Subcutaneous adipose tissue (tissue), 4 donors: ENCODE results near the gene TGM5. TPM values are rescaled to one million over a fixed set of nuclear protein-coding genes. Genes with fewer than 3 reads are reported as not detected.

ENCODE experiments used
- CTCF ChIP-seq: fragments of 450-650 bp; IDR thresholded peaks from one replicate; pipeline ENCODE4 v1.5.1; 2016; ENCODE audit warnings: low read depth, mild to moderate bottlenecking, control low read depth, antibody characterized with exemption, moderate library complexity
- total RNA-seq, 4 donors: library from RNA; depleted of rRNA; stranded (reverse); fragments of >200 nt; gene quantifications; one replicate each; pipeline ENCODE4 v1.1.0, GENCODE V29; 2016

TGM5 gene
- total RNA-seq, 4 donors from 2014 or later = 0.22 to 4.7 (median 1.0) TPM; not detected in 1

DNA sequence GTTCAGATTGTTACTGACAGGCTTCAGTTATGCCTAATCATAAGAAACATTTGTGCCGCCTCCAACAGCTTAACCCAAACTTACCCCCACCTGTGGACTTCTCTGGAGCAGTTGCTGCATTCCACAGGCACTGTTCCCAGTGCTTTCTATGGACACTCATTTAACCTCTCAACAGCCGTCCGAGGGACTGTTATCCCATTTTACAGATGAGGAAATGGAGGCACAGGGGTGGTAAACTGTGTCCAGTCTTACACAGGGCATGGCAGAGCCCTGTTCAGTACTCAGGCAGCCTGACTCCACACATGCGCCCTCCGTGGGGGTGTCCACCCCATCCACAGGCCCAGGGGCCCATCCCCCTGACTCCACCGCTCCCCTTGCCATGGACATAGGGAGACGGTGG, 14.3 kb upstream of the TGM5 start:
- TF ChIP-seq CTCF = no peak

DNA sequence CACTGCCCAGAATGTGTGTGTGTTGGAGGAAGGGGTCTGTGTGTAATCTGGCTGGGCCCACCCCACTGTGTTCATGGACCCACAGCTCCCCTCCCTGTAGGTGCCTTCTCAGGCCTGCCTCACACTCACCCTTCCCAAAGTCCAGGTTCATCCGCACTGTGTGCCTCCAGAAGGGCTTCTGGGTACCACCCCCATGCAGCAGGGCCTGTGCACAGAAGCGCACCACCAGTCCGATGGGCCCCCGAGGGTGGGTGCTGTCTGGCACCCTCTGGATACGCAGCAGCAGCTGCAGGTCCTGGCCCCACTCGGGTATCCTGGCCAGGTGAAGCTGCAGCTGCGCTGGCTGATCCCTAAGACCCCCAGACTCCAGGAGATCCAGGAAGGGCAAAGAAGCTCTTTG, 12.8 kb upstream of the TGM5 start:
- no peak for TF ChIP-seq CTCF

DNA sequence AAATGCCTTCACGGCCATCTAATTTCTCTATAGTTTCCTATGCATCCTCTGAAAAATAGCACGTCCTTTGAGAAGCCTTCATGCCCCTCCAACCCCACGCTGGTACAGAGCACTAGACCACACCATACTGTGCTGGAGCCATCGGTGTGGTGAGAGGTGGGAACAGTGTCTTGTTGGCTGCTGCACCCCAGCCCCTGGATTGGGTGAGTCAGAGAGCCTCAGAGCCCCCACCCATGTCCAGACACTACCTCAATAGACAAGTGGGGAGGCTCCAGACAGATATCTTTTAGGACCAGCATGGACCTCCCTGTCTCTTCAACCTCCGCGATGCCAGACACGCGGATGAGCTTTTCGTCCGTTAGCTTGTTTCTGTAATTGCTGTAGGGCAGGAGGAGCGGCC, 12.1 kb upstream of the TGM5 start:
- TF ChIP-seq CTCF = no peak

DNA sequence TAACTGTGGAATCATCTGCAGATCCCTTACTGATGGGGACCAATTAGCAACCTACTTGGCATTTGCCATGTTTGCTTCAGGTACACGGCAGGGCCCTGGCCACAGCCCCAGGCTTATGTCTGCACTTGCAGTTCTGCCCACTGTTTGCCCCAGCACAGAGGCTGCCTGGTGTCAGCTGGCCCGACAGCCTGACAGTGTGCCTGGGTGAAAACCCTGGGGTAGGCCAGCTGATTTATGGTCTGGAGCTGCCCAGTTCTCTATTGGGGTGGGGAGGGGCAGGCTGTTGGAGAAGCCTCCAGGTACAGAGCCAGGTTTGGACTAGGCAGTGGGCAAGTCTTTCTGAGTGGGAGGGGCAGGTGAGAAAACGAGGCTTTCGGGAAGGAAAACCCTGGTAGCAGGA, 11.2 kb upstream of the TGM5 start:
- TF ChIP-seq CTCF = no peak

DNA sequence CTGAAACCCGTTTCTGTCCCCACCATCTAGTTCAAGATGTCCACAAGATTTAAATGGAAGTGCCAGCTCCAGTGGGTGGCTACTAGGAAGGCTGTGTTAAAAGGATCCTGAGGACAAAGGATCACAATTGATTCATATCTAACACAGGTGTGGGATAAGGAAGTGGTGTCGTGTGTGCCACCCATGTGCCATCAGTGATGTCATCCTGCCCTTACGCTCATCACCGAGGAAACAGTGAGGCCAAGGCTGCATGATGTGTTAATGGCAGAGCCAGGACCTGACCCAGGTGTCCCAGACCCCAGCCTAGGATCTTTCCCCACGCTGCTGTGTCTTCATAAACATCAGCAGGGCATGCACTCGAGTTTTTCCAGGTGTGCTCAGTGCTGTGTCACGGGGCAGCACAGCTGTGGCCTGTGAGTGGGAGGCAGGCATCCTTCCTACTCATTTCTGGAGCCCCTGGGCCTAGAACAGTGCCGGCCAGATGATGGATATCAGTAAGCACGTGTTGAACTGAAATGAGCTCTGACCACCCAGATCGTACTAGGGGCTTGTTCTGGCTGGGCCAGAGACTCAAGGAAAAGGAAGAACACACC, 10.6 kb upstream of the TGM5 start:
- TF ChIP-seq CTCF = no peak

- TF ChIP-seq CTCF = no peak
These were observed 10.0 kb upstream of the TGM5 start for GRCh38 chr15:43276563-43277200.

GRCh38 chr15:43275740-43276562, 9.2 kb upstream of the TGM5 start:
- TF ChIP-seq CTCF = no peak
